Calu3 (cell line): ENCODE results near the gene SV2C. TPM values are rescaled to one million over a fixed set of nuclear protein-coding genes. Genes with fewer than 3 reads are reported as not detected.

Source experiments
- BruUV-seq: library from RNA; stranded (reverse); fragments of 400-500 nt; replicated peaks from 2 replicates; lab custom pipeline; 2021; lab: Mats Ljungman, UMichigan
- CTCF ChIA-PET: fragments of 300-600 bp; sonication (Branson Sonifier 250); formaldehyde crosslinking; loops from one replicate; lab custom pipeline; 2022; ENCODE audit warnings: antibody characterized with exemption; lab: Charles Lee
- DNase-seq: peaks from one replicate; pipeline ENCODE4 v3.0.0; 2022
- H3K27ac Mint-ChIP-seq: one replicate; pipeline ENCODE4 v1.8.0; 2022; ENCODE audit warnings: mixed read lengths; ENCODE audit not compliant: unreplicated experiment
- H3K27me3 Mint-ChIP-seq: one replicate; pipeline ENCODE4 v1.8.0; 2022; ENCODE audit warnings: mixed read lengths; ENCODE audit not compliant: unreplicated experiment
- H3K36me3 Mint-ChIP-seq: one replicate; pipeline ENCODE4 v1.8.0; 2022; ENCODE audit warnings: mild to moderate bottlenecking, moderate library complexity, mixed read lengths; ENCODE audit not compliant: insufficient read depth, unreplicated experiment
- H3K4me1 Mint-ChIP-seq: one replicate; pipeline ENCODE4 v1.8.0; 2022; ENCODE audit warnings: mild to moderate bottlenecking, low read depth, mixed read lengths; ENCODE audit not compliant: unreplicated experiment
- H3K4me3 Mint-ChIP-seq: one replicate; pipeline ENCODE4 v1.8.0; 2022; ENCODE audit warnings: mild to moderate bottlenecking, low read depth, moderate library complexity, mixed read lengths; ENCODE audit not compliant: unreplicated experiment
- H3K9me3 Mint-ChIP-seq: one replicate; pipeline ENCODE4 v1.8.0; 2022; ENCODE audit warnings: low read depth, mixed read lengths; ENCODE audit not compliant: unreplicated experiment
- intact Hi-C: fragments of 100-400 bp; cut with micrococcal nuclease; formaldehyde crosslinking; loops from one replicate; pipeline ENCODE4 v1.10.0; 2022; ENCODE audit not compliant: unreplicated experiment
- total RNA-seq: library from RNA; stranded (reverse); gene quantifications from 2 replicates; pipeline ENCODE4 v1.2.3, GENCODE V29; 2022
- TF ChIP-seq, protein P1 (sequence below): fragments of 200-600 bp; IDR thresholded peaks from one replicate; pipeline ENCODE4 v1.8.0; 2022; ENCODE audit warnings: antibody characterized with exemption; ENCODE audit not compliant: unreplicated experiment

SV2C gene
- total RNA-seq, 1 experiment from 2014 or later = 0.90 TPM

DNA sequence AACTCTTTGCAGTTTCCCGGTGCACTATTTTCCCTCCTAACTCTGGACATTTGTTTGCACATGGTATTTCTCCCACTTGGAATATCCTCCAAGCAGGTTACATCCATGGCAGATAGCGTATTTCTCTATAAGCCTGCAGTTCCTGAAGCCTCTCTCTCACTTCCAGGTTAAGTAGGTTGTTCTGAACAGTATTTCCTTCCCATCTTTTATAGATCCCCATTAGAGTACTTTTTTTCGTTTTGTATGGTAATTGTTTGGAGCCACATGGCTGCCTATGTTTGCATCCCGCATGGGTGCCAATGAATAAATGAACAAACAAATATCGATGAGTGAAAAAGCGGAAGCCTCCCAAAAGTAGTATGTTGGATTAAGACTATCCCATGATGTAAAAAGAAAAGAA is 206.5 kb downstream of the SV2C start:
- intact Hi-C loops = loop anchor here (2.0 kb wide), 1 partner anchor 113 kb away; the partner anchor contains the start of gene IQGAP2
- CTCF ChIA-PET = no interaction called here
- no TSS peak for BruUV-seq
- H3K27me3 Mint-ChIP-seq = no peaks in the 10 kb centered on the region
- peaks cover 14% of the 10 kb centered on the region for H3K36me3 Mint-ChIP-seq
- no peak overlapping the region for H3K4me3 Mint-ChIP-seq
- no peak for DNase-seq
- no peaks in the 10 kb centered on the region for H3K9me3 Mint-ChIP-seq
- TF ChIP-seq, protein P1, sequence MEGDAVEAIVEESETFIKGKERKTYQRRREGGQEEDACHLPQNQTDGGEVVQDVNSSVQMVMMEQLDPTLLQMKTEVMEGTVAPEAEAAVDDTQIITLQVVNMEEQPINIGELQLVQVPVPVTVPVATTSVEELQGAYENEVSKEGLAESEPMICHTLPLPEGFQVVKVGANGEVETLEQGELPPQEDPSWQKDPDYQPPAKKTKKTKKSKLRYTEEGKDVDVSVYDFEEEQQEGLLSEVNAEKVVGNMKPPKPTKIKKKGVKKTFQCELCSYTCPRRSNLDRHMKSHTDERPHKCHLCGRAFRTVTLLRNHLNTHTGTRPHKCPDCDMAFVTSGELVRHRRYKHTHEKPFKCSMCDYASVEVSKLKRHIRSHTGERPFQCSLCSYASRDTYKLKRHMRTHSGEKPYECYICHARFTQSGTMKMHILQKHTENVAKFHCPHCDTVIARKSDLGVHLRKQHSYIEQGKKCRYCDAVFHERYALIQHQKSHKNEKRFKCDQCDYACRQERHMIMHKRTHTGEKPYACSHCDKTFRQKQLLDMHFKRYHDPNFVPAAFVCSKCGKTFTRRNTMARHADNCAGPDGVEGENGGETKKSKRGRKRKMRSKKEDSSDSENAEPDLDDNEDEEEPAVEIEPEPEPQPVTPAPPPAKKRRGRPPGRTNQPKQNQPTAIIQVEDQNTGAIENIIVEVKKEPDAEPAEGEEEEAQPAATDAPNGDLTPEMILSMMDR = no peak
- peaks cover 70% of the 10 kb centered on the region for H3K4me1 Mint-ChIP-seq
- peak overlapping the region; percentile 94 for H3K27ac Mint-ChIP-seq

DNA sequence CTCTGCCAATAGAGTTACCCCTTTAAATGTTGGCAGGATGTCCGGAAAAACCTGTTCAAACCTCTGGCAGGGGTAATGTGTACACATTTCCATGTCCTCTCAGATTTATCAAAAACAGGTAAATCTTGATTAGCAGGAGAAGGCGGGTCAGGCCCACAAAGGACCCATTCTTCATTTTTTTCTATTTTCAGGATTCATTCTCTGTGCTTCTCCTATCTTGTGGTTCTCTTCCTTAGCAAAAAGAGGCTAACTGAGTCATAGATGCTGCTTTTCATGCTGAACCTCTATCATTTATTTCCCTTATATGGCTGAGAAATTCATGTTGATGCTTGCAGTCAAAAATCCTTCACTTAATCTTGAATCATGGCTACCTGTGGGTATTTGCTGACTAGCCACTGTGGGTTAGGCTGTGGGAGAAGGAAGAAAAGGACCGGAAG is 207.2 kb downstream of the SV2C start:
- H3K27me3 Mint-ChIP-seq = no peaks in the 10 kb centered on the region
- BruUV-seq = no TSS peak
- DNase-seq = peak; percentile 82
- peaks cover 14% of the 10 kb centered on the region for H3K36me3 Mint-ChIP-seq
- peak overlapping the region; percentile 37 for H3K4me3 Mint-ChIP-seq
- intact Hi-C loops = loop anchor here (2.0 kb wide), 1 partner anchor 112 kb away; the partner anchor contains the start of gene IQGAP2
- peak overlapping the region; percentile 94 for H3K27ac Mint-ChIP-seq
- CTCF ChIA-PET = no interaction called here
- TF ChIP-seq, protein P1 = no peak
- H3K9me3 Mint-ChIP-seq = no peaks in the 10 kb centered on the region
- peaks cover 69% of the 10 kb centered on the region for H3K4me1 Mint-ChIP-seq

DNA sequence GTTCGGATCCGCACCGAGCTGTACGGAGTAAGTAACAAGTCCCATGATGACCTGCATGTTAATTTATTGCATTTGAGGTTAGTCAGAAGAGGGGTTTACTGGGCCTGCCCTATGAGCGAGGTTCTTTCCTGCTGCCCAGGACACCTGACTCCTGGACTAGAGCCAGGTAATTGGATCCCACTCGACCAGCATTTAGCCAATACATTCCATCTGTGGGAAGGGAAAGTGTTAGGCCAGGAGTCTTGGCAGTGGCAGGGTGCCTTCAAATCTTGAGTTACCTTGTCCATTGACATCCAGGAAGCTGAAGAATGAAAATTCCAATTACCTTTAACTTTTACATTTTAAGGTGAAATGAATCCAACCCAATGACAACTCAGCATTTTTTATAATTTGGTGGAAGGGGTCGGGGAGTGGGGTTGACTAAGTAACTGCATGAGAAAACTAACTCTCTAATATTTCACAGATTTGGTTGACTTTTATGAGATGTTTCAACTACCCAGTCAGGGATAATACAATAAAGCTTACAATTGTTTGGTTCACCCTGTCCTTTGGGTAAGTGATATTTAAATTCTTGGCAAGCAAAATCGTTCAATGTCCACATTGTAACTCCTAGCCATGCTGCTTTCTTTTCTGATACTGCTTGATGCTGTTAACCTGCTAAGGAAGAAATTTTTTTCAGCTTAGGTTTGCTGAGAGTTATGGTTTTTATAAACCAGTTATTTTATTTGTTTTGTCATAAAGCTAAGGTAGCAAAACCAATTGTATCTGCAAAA is 208.3 kb downstream of the SV2C start:
- intact Hi-C loops = loop anchor here (2.0 kb wide), 1 partner anchor 111 kb away; the partner anchor contains the start of gene IQGAP2
- Mint-ChIP-seq H3K4me1 (peaks cover 68% of the 10 kb centered on the region), H3K4me3 (peak overlapping the region; percentile 37), H3K36me3 (peaks cover 14% of the 10 kb centered on the region), H3K27me3 (no peaks in the 10 kb centered on the region), H3K9me3 (no peaks in the 10 kb centered on the region), H3K27ac (peak overlapping the region; percentile 94)
- TF ChIP-seq, protein P1 = no peak
- BruUV-seq = TSS peak; percentile 71
- DNase-seq = peak; percentile 92
- CTCF ChIA-PET = interaction anchor here (0.9 to 1.5 kb wide), 5 partner anchors 9 to 112 kb away, joined by 3 to 5 read pairs (median 4); no protein-coding TSS in a partner anchor

DNA sequence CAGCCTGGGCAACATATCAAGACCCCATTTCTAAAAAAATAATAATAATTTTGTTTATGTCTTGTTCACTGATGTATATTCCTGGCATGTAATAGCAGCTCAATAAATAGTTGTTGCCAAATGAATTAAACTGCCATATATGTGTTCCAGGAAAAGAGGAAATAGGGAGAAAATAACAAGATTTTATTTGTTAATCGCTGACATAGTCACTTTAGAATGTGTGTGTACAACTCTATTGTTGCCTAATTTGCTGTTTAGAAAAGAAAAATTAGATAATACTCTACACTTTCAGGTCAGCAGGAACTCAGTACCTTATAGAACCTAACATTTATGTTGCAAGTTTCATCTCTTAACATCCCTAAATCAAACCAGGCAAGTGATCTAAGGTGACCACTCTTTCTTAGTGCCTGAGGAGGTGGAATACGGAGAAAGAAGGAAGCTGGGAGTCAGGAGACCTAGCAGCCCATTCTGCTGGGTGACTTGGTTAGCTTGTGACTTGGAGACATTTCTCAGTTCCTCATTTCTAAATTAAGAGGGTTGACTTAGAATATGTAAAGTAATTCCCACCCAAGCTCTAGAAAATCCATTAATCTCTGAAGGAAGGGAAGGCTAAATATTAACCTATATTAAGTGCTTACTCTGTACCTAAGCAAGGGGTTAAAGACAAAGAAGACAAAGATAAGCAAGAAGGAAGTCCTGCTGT is 209.6 kb downstream of the SV2C start:
- Mint-ChIP-seq H3K27ac (peak overlapping the region; percentile 94), H3K4me1 (peaks cover 55% of the 10 kb centered on the region), H3K9me3 (no peaks in the 10 kb centered on the region), H3K36me3 (peaks cover 14% of the 10 kb centered on the region), H3K27me3 (no peaks in the 10 kb centered on the region), H3K4me3 (no peak overlapping the region)
- DNase-seq = no peak
- TF ChIP-seq, protein P1 = no peak
- CTCF ChIA-PET = interaction anchor here (0.5 kb wide), 1 partner anchor 267 kb away, joined by 3 read pairs; no protein-coding TSS in a partner anchor
- intact Hi-C loops = no loop called here
- no TSS peak for BruUV-seq
